HuH-7.5 (cell line): ENCODE results near the gene RGS8.

ENCODE experiments used
- DNase-seq: peaks from one replicate; pipeline ENCODE4 v3.0.0; 2011; ENCODE audit warnings: low spot score

Gene RGS8

GRCh38 chr1:182671750-182672486 is 12.5 kb downstream of the RGS8 start:
- DNase-seq = no peak

- DNase-seq = no peak
Observed at GRCh38 chr1:182670032-182670749, 14.2 kb downstream of the RGS8 start.

- DNase-seq = no peak
Observed at GRCh38 chr1:182669266-182669665, 15.1 kb downstream of the RGS8 start.

GRCh38 chr1:182668521-182669054 is 15.8 kb downstream of the RGS8 start:
- no peak for DNase-seq

GRCh38 chr1:182667848-182668505 is 16.4 kb downstream of the RGS8 start:
- DNase-seq = no peak

- DNase-seq = no peak
Observed at GRCh38 chr1:182666706-182667105, 17.7 kb downstream of the RGS8 start.

GRCh38 chr1:182664296-182664695 is 20.1 kb downstream of the RGS8 start:
- no peak for DNase-seq

- DNase-seq = no peak
Observed at GRCh38 chr1:182662956-182663355, 21.4 kb downstream of the RGS8 start.

GRCh38 chr1:182662121-182662890 is 22.1 kb downstream of the RGS8 start:
- no peak for DNase-seq

- no peak for DNase-seq
Observed at GRCh38 chr1:182658055-182658454, 26.3 kb downstream of the RGS8 start.

- DNase-seq = no peak
Observed at GRCh38 chr1:182656842-182657397, 27.5 kb downstream of the RGS8 start.

- no peak for DNase-seq
Observed at GRCh38 chr1:182653986-182654385, 30.4 kb downstream of the RGS8 start.

- DNase-seq = no peak
Observed at GRCh38 chr1:182652933-182653332, 31.5 kb downstream of the RGS8 start.

- DNase-seq = no peak
Observed at GRCh38 chr1:182651339-182651724, 33.1 kb downstream of the RGS8 start.

- DNase-seq = no peak
Observed at GRCh38 chr1:182650678-182651338, 33.6 kb downstream of the RGS8 start.

- no peak for DNase-seq
Observed at GRCh38 chr1:182649041-182649440, 35.3 kb downstream of the RGS8 start.

- DNase-seq = no peak
Observed at GRCh38 chr1:182646739-182647138, 37.6 kb downstream of the RGS8 start.

- DNase-seq = no peak
Observed at GRCh38 chr1:182644886-182645285, 39.5 kb downstream of the RGS8 start.

- DNase-seq = no peak
Observed at GRCh38 chr1:182643699-182644098, 40.7 kb downstream of the RGS8 start.

GRCh38 chr1:182642461-182642860 is 41.9 kb downstream of the RGS8 start:
- no peak for DNase-seq

GRCh38 chr1:182641561-182641960 is 42.8 kb downstream of the RGS8 start:
- no peak for DNase-seq
